Lung (tissue), 12 donors: ENCODE data around the gene KRTAP10-11. TPM values are rescaled to one million over a fixed set of nuclear protein-coding genes. Genes with fewer than 3 reads are reported as not detected.

ENCODE experiments used
- ATAC-seq: fragments of 200-7000 bp; cut with Tn5 transposase; one replicate; pipeline ENCODE4 v1.9.1; 2020; ENCODE audit warnings: moderate number of reproducible peaks; ENCODE audit not compliant: insufficient read depth, low FRiP score
- DNase-seq, 3 donors: peaks; one replicate each; pipeline ENCODE4 v3.0.0-alpha.2; 2013 to 2017
- H3K27ac ChIP-seq, 2 donors: one replicate each; pipeline ENCODE4 v1.5.1; 2013; ENCODE audit warnings: mild to moderate bottlenecking in 2 of 2, moderate library complexity in 2 of 2, control low read depth in 1 of 2, inconsistent platforms in 1 of 2, low read depth in 1 of 2, low read length in 1 of 2
- H3K27me3 ChIP-seq, 3 donors: one replicate each; pipeline ENCODE4 v1.5.1; 2013; ENCODE audit warnings: low read length in 2 of 3; ENCODE audit not compliant: control insufficient read depth in 3 of 3, insufficient read depth in 3 of 3
- H3K36me3 ChIP-seq, 4 donors: one replicate each; pipeline ENCODE4 v1.5.1; 2013; ENCODE audit warnings: low read length in 4 of 4, mild to moderate bottlenecking in 1 of 4, moderate library complexity in 1 of 4; ENCODE audit not compliant: control insufficient read depth in 4 of 4, insufficient read depth in 4 of 4
- H3K4me1 ChIP-seq, 5 donors: one replicate each; pipeline ENCODE4 v1.5.1; 2013; ENCODE audit warnings: low read length in 5 of 5, mild to moderate bottlenecking in 2 of 5, moderate library complexity in 1 of 5; ENCODE audit not compliant: control insufficient read depth in 5 of 5, insufficient read depth in 5 of 5
- H3K4me3 ChIP-seq: one replicate; pipeline ENCODE4 v1.5.1; 2013; ENCODE audit warnings: mild to moderate bottlenecking, control low read depth, moderate library complexity
- H3K9ac ChIP-seq, 2 donors: one replicate each; pipeline ENCODE4 v1.5.1; 2013; ENCODE audit warnings: low read length in 2 of 2, control low read depth in 1 of 2; ENCODE audit not compliant: insufficient read depth in 1 of 2
- H3K9me3 ChIP-seq, 4 donors: one replicate each; pipeline ENCODE4 v1.5.1; 2013; ENCODE audit warnings: low read length in 3 of 4, mild to moderate bottlenecking in 1 of 4, moderate library complexity in 1 of 4; ENCODE audit not compliant: control insufficient read depth in 4 of 4, insufficient read depth in 3 of 4
- WGBS, 2 donors: extraction: QIAGEN DNeasy Blood & Tissue Kit; methylation state at CpG; one replicate each; pipeline ENCODE4 v1.1.7; 2013; 5-methylcytosine and 5-hydroxymethylcytosine counted together
- polyA plus RNA-seq, 2 donors: library from polyadenylated mRNA; stranded (reverse); fragments of 200-250 nt; gene quantifications; one replicate each; pipeline ENCODE4 v1.2.1, GENCODE V29; 2013
- total RNA-seq, 2 donors: library from RNA; depleted of rRNA in 1 of 2; stranded (reverse); fragments of >200 nt in 1 of 2; gene quantifications; one replicate each; pipeline ENCODE4 v1.2.1, GENCODE V29; 2014 to 2021
- TF ChIP-seq, protein P1 (sequence below): IDR thresholded peaks from 2 replicates; pipeline ENCODE4 v1.5.1; 2012; ENCODE audit warnings: mild to moderate bottlenecking; ENCODE audit errors: control extremely low read depth, extremely low read depth
- donor health status: control.
- donor health status: control.
- donor health status: Bipolar disorder and iron deficiency.
- donor health status: healthy.
- donor health status: DM: yes; HTN: yes; CAD: no.

The KRTAP10-11 gene
- total and polyA plus RNA-seq, 4 donors: not detected

- no peaks in the 10 kb centered on the region for H3K4me1 ChIP-seq
- WGBS, 2 donors: 80 to 86% methylated on average over 23 of the region's 23 CpGs
- H3K27ac ChIP-seq: no peak overlapping the region
- no peak overlapping the region for H3K9ac ChIP-seq
- H3K4me3 ChIP-seq: no peak overlapping the region
- no peaks in the 10 kb centered on the region for H3K27me3 ChIP-seq
- DNase-seq (no peak), ATAC-seq (no peak)
- H3K9me3 ChIP-seq: peaks cover 0 to 3% (median 0%) of the 10 kb centered on the region in 4 donors
- H3K36me3 ChIP-seq: no peaks in the 10 kb centered on the region
- TF ChIP-seq, protein P1, sequence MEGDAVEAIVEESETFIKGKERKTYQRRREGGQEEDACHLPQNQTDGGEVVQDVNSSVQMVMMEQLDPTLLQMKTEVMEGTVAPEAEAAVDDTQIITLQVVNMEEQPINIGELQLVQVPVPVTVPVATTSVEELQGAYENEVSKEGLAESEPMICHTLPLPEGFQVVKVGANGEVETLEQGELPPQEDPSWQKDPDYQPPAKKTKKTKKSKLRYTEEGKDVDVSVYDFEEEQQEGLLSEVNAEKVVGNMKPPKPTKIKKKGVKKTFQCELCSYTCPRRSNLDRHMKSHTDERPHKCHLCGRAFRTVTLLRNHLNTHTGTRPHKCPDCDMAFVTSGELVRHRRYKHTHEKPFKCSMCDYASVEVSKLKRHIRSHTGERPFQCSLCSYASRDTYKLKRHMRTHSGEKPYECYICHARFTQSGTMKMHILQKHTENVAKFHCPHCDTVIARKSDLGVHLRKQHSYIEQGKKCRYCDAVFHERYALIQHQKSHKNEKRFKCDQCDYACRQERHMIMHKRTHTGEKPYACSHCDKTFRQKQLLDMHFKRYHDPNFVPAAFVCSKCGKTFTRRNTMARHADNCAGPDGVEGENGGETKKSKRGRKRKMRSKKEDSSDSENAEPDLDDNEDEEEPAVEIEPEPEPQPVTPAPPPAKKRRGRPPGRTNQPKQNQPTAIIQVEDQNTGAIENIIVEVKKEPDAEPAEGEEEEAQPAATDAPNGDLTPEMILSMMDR: no peak
These were observed 44.4 kb upstream of the KRTAP10-11 start for GRCh38 chr21:44601596-44602462.

- Histone ChIP-seq H3K9me3 (peaks cover 0 to 3% (median 0%) of the 10 kb centered on the region in 4 donors), H3K4me3 (no peak overlapping the region), H3K9ac (no peak overlapping the region), H3K27me3 (no peaks in the 10 kb centered on the region), H3K4me1 (no peaks in the 10 kb centered on the region), H3K27ac (no peak overlapping the region), H3K36me3 (no peaks in the 10 kb centered on the region)
- DNase-seq (no peak), ATAC-seq (no peak)
- TF ChIP-seq, protein P1: no peak
- 80 to 88% methylated on average over 20 of the region's 21 CpGs for WGBS, 2 donors
These were observed 43.8 kb upstream of the KRTAP10-11 start for GRCh38 chr21:44602463-44602850.

GRCh38 chr21:44603109-44603875 is 42.9 kb upstream of the KRTAP10-11 start:
- DNase-seq: no peak
- Histone ChIP-seq H3K9me3 (peaks cover 0 to 3% (median 0%) of the 10 kb centered on the region in 4 donors), H3K27me3 (no peaks in the 10 kb centered on the region), H3K9ac (no peak overlapping the region), H3K4me3 (no peak overlapping the region), H3K36me3 (no peaks in the 10 kb centered on the region), H3K27ac (no peak overlapping the region), H3K4me1 (no peaks in the 10 kb centered on the region)
- no peak for ATAC-seq
- 57 to 70% methylated on average over 17 of the region's 17 CpGs for WGBS, 2 donors
- TF ChIP-seq, protein P1: no peak
